ENCODE results near the gene TBKBP1.

Gene TBKBP1

GRCh38 chr17:47699536-47699840 lies 5.5 kb downstream of the TBKBP1 start:
- no peak for DNase-seq (ENCODE audit: low read depth)

- no peak for DNase-seq (ENCODE audit: low read depth)
Observed at GRCh38 chr17:47700471-47701449, 6.8 kb downstream of the TBKBP1 start.

- no peak for DNase-seq (ENCODE audit: low read depth)
Observed at GRCh38 chr17:47701608-47702007, 7.6 kb downstream of the TBKBP1 start.

GRCh38 chr17:47702391-47702995 lies 8.5 kb downstream of the TBKBP1 start:
- no peak for DNase-seq (ENCODE audit: low read depth)

- no peak for DNase-seq (ENCODE audit: low read depth)
Observed at GRCh38 chr17:47703191-47703591, 9.2 kb downstream of the TBKBP1 start.

- no peak for DNase-seq (ENCODE audit: low read depth)
Observed at GRCh38 chr17:47703671-47704070, 9.7 kb downstream of the TBKBP1 start.

- DNase-seq (ENCODE audit: low read depth): no peak
Observed at GRCh38 chr17:47704116-47704515, 10.2 kb downstream of the TBKBP1 start.

- DNase-seq (ENCODE audit: low read depth): no peak
Observed at GRCh38 chr17:47704736-47705135, 10.8 kb downstream of the TBKBP1 start.

- DNase-seq (ENCODE audit: low read depth): no peak
Observed at GRCh38 chr17:47705536-47706530, 11.9 kb downstream of the TBKBP1 start.

- no peak for DNase-seq (ENCODE audit: low read depth)
Observed at GRCh38 chr17:47707056-47707804, 13.3 kb downstream of the TBKBP1 start.

- DNase-seq (ENCODE audit: low read depth): no peak
Observed at GRCh38 chr17:47707884-47708283, 13.9 kb downstream of the TBKBP1 start.

- DNase-seq (ENCODE audit: low read depth): no peak
Observed at GRCh38 chr17:47708312-47708863, 14.4 kb downstream of the TBKBP1 start.

GRCh38 chr17:47708864-47709541 lies 15.0 kb downstream of the TBKBP1 start:
- no peak for DNase-seq (ENCODE audit: low read depth)

- no peak for DNase-seq (ENCODE audit: low read depth)
Observed at GRCh38 chr17:47709594-47709993, 15.6 kb downstream of the TBKBP1 start.

GRCh38 chr17:47711366-47712099 lies 17.6 kb downstream of the TBKBP1 start:
- DNase-seq (ENCODE audit: low read depth): no peak

- DNase-seq (ENCODE audit: low read depth): no peak
Observed at GRCh38 chr17:47712330-47713023, 18.5 kb downstream of the TBKBP1 start.

- DNase-seq (ENCODE audit: low read depth): no peak
Observed at GRCh38 chr17:47713980-47714700, 20.2 kb downstream of the TBKBP1 start.

GRCh38 chr17:47714773-47715396 lies 20.9 kb downstream of the TBKBP1 start:
- DNase-seq (ENCODE audit: low read depth): no peak
